K562 (cell line): ENCODE data around the gene TBC1D7. TPM values are rescaled to one million over a fixed set of nuclear protein-coding genes. Genes with fewer than 3 reads are reported as not detected.
A peak's percentile ranks its signal among the peaks of the same experiment; 100 is the strongest.

ENCODE experiments used
- ATF4 ChIP-seq: fragments of 450-650 bp; formaldehyde crosslinking; IDR thresholded peaks from 2 replicates; pipeline ENCODE4 v1.4.0; 2022; ENCODE audit warnings: mild to moderate bottlenecking, moderate library complexity
- CEBPB ChIP-seq: fragments of 450-650 bp; IDR thresholded peaks from 2 replicates; pipeline ENCODE4 v1.6.1; 2016; ENCODE audit warnings: missing genetic modification characterization, missing compliant biosample characterization
- ESRRA ChIP-seq: fragments of 450-650 bp; IDR thresholded peaks from 2 replicates; pipeline ENCODE4 v1.6.1; 2014; ENCODE audit warnings: low read depth, mild to moderate bottlenecking, moderate library complexity, borderline replicate concordance
- GTF2E2 ChIP-seq: fragments of 200-800 bp; sonication (Bioruptor generic); IDR thresholded peaks from 2 replicates; pipeline ENCODE4 v1.6.1; 2016; ENCODE audit warnings: missing genetic modification characterization, missing compliant biosample characterization
- KLF10 ChIP-seq: fragments of 250-450 bp; sonication (Bioruptor Pico); IDR thresholded peaks from 2 replicates; pipeline ENCODE4 v1.6.1; 2021; ENCODE audit warnings: matching md5 sums
- KLF13 ChIP-seq: fragments of 450-650 bp; IDR thresholded peaks from 2 replicates; pipeline ENCODE4 v1.6.1; 2016; ENCODE audit warnings: missing genetic modification characterization, low read depth, mild to moderate bottlenecking, missing compliant biosample characterization, moderate library complexity, borderline replicate concordance
- MBD2 ChIP-seq: sonication (generic); IDR thresholded peaks from 2 replicates; pipeline ENCODE4 v1.6.1; 2016; ENCODE audit warnings: low read depth, borderline replicate concordance
- RBBP5 ChIP-seq: fragments of 200-600 bp; sonication (generic); IDR thresholded peaks from 2 replicates; pipeline ENCODE4 v1.6.1; 2012; ENCODE audit warnings: borderline replicate concordance, mild to moderate bottlenecking, low read length, control low read depth, inconsistent platforms; ENCODE audit not compliant: insufficient read depth, poor library complexity, severe bottlenecking
- STAT5A ChIP-seq: IDR thresholded peaks from 2 replicates; pipeline ENCODE4 v1.6.1; 2012; ENCODE audit warnings: low read length, inconsistent platforms, borderline replicate concordance
- ZKSCAN8 ChIP-seq: fragments of 200-800 bp; sonication (Bioruptor generic); IDR thresholded peaks from 2 replicates; pipeline ENCODE4 v1.6.1; 2016; ENCODE audit warnings: missing genetic modification characterization, missing compliant biosample characterization
- ZNF644 ChIP-seq: fragments of 200-800 bp; sonication (Bioruptor generic); IDR thresholded peaks from 2 replicates; pipeline ENCODE4 v1.6.1; 2016; ENCODE audit warnings: low read depth, missing genetic modification characterization, missing compliant biosample characterization
- polyA plus RNA-seq, 8 experiments: library from polyadenylated mRNA; depleted of rRNA in 4 of 8; stranded (reverse) in 5 of 8; unstranded in 3 of 8; fragments of >200 nt; fragmentation: Nextera tagmentation in 2 of 8; fragmentation: Illumina TruSeq in 1 of 8; extraction: Ambion mirVana in 2 of 8; extraction: Trizol in 1 of 8; gene quantifications; 2 replicates each; pipeline versions ENCODE4 v1.2.1 to v1.2.3, GENCODE V29; 2011 to 2014; ENCODE audit warnings: inconsistent platforms in 1 of 8, missing spikeins in 1 of 8
- total RNA-seq, 7 experiments: library from RNA; depleted of rRNA in 6 of 7; stranded (reverse); fragments of >200 nt in 6 of 7; fragmentation: Illumina TruSeq in 2 of 7; extraction: Trizol in 2 of 7; gene quantifications; 2 replicates each; pipeline versions ENCODE4 v1.2.1 to v1.2.3, GENCODE V29; 2011 to 2021; ENCODE audit warnings: low replicate concordance in 1 of 7
- TF ChIP-seq, protein P1 (sequence below), 2 experiments: fragments of 450-650 bp; IDR thresholded peaks; 2 replicates each; pipeline ENCODE4 v1.6.1; 2016; ENCODE audit warnings: mild to moderate bottlenecking in 2 of 2, borderline replicate concordance in 1 of 2, low read depth in 1 of 2, moderate library complexity in 1 of 2
- TF ChIP-seq, protein P2 (sequence below): conservative IDR thresholded peaks from 2 replicates; pipeline ENCODE4 v1.6.1; 2011; ENCODE audit warnings: low read depth, mild to moderate bottlenecking, low read length; ENCODE audit not compliant: control insufficient read depth
- TF ChIP-seq, protein P3 (sequence below): fragments of 450-650 bp; IDR thresholded peaks from 2 replicates; pipeline ENCODE4 v1.6.1; 2017; ENCODE audit warnings: antibody characterized with exemption

TBC1D7 gene
- total and polyA plus RNA-seq, 9 of the 15 experiments (the other 6 are each of a cell fraction or from before 2014, with no cell fraction given) = 49.4 to 107 (median 61.1) TPM

DNA sequence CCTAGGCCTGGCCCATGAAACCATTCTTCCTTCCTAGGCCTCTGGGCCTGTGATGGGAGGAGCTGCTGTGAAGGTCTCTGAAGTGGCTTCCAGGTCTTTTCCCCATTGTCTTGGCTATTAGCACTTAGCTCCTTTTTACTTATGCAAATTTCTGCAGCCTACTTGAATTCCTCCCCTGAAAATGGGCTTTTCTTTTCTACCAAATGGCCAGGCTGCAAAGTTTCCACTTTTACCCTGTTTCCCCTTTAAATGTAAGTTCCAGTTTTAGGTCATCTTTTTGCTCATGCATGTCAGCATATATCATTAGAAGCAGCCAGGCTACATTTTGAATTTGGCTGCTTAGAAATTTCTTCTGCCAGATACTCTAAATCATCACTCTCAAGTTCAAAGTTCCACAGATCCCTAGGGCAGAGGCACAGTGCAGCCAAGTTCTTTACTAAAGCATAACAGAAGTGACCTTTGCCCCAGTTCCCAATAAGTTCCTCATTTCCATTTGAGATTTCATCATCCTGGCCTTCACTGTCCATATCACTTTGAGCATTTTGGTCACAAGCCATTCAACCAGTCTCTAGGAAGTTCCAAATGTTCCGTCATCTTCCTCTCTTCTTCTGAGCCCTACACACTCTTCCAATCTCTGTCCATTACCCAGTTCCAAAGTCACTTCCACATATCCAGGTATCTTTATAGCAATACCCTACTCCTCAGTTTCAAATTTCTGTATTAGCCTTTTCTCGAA, 71.9 kb downstream of the TBC1D7 start (continued):
- TF ChIP-seq MBD2 = no peak
- peak; percentile 42 for TF ChIP-seq RBBP5
- no peak for TF ChIP-seq KLF13 (tag)
- TF ChIP-seq, protein P1, sequence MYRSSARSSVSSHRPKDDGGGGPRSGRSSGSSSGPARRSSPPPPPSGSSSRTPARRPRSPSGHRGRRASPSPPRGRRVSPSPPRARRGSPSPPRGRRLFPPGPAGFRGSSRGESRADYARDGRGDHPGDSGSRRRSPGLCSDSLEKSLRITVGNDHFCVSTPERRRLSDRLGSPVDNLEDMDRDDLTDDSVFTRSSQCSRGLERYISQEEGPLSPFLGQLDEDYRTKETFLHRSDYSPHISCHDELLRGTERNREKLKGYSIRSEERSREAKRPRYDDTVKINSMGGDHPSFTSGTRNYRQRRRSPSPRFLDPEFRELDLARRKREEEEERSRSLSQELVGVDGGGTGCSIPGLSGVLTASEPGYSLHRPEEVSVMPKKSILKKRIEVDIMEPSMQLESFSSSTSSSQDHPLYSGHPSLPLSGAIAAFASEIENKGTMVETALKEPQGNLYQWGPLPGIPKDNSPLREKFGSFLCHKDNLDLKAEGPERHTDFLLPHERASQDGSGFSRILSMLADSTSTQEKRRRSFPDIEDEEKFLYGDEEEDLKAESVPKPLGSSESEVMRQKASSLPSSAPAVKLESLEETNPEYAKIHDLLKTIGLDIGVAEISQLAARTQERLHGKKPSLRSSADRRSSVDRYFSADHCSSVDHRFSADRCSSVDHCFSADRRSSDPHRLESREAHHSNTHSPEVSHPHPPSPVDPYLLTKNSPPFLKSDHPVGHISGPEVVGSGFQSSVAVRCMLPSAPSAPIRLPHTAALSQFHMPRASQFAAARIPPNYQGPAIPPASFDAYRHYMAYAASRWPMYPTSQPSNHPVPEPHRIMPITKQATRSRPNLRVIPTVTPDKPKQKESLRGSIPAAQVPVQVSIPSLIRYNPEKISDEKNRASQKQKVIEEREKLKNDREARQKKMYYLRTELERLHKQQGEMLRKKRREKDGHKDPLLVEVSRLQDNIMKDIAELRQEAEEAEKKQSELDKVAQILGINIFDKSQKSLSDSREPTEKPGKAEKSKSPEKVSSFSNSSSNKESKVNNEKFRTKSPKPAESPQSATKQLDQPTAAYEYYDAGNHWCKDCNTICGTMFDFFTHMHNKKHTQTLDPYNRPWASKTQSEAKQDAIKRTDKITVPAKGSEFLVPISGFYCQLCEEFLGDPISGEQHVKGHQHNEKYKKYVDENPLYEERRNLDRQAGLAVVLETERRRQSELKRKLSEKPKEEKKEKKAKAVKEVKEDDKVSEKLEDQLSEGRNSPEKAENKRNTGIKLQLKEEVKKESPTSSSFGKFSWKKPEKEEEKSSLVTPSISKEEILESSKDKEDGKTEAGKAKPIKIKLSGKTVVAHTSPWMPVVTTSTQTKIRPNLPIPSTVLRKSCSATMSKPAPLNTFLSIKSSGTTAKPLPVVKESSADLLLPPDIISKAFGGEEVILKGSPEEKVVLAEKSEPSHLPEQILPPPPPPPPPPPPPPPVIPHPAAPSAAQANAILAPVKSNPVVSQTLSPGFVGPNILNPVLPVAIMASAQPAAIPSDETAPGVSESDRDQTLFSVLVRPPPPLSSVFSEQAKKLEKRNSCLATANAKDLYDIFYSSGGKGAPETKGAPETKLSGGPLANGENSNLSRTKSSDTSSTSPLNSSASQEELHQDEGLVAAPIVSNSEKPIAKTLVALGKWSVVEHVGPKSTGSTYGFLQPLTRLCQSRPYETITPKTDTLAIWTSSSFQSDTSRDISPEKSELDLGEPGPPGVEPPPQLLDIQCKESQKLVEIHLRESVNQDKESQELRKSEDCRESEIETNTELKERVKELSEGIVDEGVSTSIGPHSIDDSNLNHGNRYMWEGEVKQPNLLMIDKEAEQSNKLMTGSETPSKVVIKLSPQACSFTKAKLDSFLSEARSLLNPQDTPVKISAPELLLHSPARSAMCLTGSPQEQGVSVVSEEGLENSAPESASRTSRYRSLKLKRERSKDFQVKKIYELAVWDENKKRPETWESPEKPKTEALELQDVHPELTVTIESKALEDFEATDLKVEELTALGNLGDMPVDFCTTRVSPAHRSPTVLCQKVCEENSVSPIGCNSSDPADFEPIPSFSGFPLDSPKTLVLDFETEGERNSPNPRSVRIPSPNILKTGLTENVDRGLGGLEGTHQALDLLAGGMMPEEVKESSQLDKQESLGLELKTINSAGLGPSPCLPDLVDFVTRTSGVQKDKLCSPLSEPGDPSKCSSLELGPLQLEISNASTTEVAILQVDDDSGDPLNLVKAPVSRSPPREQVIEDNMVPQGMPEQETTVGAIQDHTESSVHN (IDR thresholded peaks at IDR 0.05; ENCODE audit: borderline replicate concordance in 1 of 2, low read depth in 1 of 2) = 0 out of 4 replicates have a peak, but pooled peaks have one; percentile 53 to 56
- peak; percentile 89 for TF ChIP-seq CEBPB (tag)
- TF ChIP-seq STAT5A = no peak
- TF ChIP-seq GTF2E2 = no peak
- TF ChIP-seq, protein P2, sequence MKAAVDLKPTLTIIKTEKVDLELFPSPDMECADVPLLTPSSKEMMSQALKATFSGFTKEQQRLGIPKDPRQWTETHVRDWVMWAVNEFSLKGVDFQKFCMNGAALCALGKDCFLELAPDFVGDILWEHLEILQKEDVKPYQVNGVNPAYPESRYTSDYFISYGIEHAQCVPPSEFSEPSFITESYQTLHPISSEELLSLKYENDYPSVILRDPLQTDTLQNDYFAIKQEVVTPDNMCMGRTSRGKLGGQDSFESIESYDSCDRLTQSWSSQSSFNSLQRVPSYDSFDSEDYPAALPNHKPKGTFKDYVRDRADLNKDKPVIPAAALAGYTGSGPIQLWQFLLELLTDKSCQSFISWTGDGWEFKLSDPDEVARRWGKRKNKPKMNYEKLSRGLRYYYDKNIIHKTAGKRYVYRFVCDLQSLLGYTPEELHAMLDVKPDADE = no peak
- TF ChIP-seq, protein P3, sequence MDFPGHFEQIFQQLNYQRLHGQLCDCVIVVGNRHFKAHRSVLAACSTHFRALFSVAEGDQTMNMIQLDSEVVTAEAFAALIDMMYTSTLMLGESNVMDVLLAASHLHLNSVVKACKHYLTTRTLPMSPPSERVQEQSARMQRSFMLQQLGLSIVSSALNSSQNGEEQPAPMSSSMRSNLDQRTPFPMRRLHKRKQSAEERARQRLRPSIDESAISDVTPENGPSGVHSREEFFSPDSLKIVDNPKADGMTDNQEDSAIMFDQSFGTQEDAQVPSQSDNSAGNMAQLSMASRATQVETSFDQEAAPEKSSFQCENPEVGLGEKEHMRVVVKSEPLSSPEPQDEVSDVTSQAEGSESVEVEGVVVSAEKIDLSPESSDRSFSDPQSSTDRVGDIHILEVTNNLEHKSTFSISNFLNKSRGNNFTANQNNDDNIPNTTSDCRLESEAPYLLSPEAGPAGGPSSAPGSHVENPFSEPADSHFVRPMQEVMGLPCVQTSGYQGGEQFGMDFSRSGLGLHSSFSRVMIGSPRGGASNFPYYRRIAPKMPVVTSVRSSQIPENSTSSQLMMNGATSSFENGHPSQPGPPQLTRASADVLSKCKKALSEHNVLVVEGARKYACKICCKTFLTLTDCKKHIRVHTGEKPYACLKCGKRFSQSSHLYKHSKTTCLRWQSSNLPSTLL = no peak
- no peak for TF ChIP-seq ESRRA
- TF ChIP-seq ZNF644 (tag) = peak; percentile 71; the same call in 1 of the 2 replicates
- TF ChIP-seq ATF4 (CRISPR knock-in tag) = peak; percentile 81; the same call in 1 of the 2 replicates
- peak; percentile 53; the same call in 1 of the 2 replicates for TF ChIP-seq ZKSCAN8 (CRISPR knock-in tag)
- TF ChIP-seq KLF10 (CRISPR knock-in tag) = no peak
